SIG-M5 treated with dmso at 0.1 percent for 504 hours (cell line): Measurements from ENCODE around the gene SEPTIN6.
"Not testable (repeated sequence)": the region's sequence is repeated elsewhere in the genome, so short reads cannot be mapped to it uniquely, and the experiment has no call there.

Experiments used
- DNase-seq: peaks from one replicate; lab custom pipeline; 2025; ENCODE audit not compliant: unreplicated experiment; lab: John Stamatoyannopoulos, UW

SEPTIN6 gene

GRCh38 chrX:119692191-119693039, 553 bp downstream of the SEPTIN6 start:
- DNase-seq: peak; percentile 57

GRCh38 chrX:119690921-119691716, 1.8 kb downstream of the SEPTIN6 start:
- DNase-seq: peak; percentile 26

GRCh38 chrX:119688911-119689321, 4.1 kb downstream of the SEPTIN6 start:
- no peak for DNase-seq

- DNase-seq: no peak
These were observed 5.1 kb downstream of the SEPTIN6 start for GRCh38 chrX:119687661-119688413.

- DNase-seq: no peak
These were observed 6.8 kb downstream of the SEPTIN6 start for GRCh38 chrX:119686087-119686691.

- DNase-seq: peak; percentile 91
These were observed 7.5 kb downstream of the SEPTIN6 start for GRCh38 chrX:119685225-119686066.

GRCh38 chrX:119684916-119685224, 8.1 kb downstream of the SEPTIN6 start:
- DNase-seq: no peak

GRCh38 chrX:119684312-119684711, 8.7 kb downstream of the SEPTIN6 start:
- DNase-seq: not testable (repeated sequence)

GRCh38 chrX:119682019-119682989, 10.7 kb downstream of the SEPTIN6 start:
- DNase-seq: peak; percentile 7

- DNase-seq: no peak
These were observed 15.3 kb downstream of the SEPTIN6 start for GRCh38 chrX:119677654-119677981.

GRCh38 chrX:119676949-119677653, 15.9 kb downstream of the SEPTIN6 start:
- DNase-seq: no peak

GRCh38 chrX:119673336-119673735, 19.6 kb downstream of the SEPTIN6 start:
- no peak for DNase-seq

- no peak for DNase-seq
These were observed 20.5 kb downstream of the SEPTIN6 start for GRCh38 chrX:119672426-119672825.

GRCh38 chrX:119669424-119670037, 23.4 kb downstream of the SEPTIN6 start:
- DNase-seq: no peak

GRCh38 chrX:119667111-119667878, 25.7 kb downstream of the SEPTIN6 start:
- DNase-seq: no peak

GRCh38 chrX:119664877-119665276, 28.1 kb downstream of the SEPTIN6 start:
- peak; percentile 8 for DNase-seq

- DNase-seq: no peak
These were observed 31.5 kb downstream of the SEPTIN6 start for GRCh38 chrX:119661486-119661885.
